GM06990 (cell line): ENCODE measurements around the gene LSMEM2.

Experiments
- DNase-seq: peaks from one replicate; pipeline ENCODE4 v3.0.0-alpha.2; 2011; ENCODE audit not compliant: insufficient read length; ENCODE audit errors: extremely low read depth
- H3K27me3 ChIP-seq: replicated peaks from 2 replicates; pipeline ENCODE4 v1.6.0; 2011; ENCODE audit warnings: low read length; ENCODE audit not compliant: control insufficient read depth, insufficient read depth
- H3K36me3 ChIP-seq: 2 replicates; pipeline ENCODE4 v1.5.1; 2011; ENCODE audit warnings: low read length; ENCODE audit not compliant: control insufficient read depth, insufficient read depth
- H3K4me3 ChIP-seq: replicated peaks from 2 replicates; pipeline ENCODE4 v1.5.1; 2011; ENCODE audit warnings: low read depth, mild to moderate bottlenecking, control low read depth, low read length
- CTCF ChIP-seq: IDR thresholded peaks from 2 replicates; pipeline ENCODE4 v1.5.1; 2011; ENCODE audit warnings: low read length, control low read depth, mild to moderate bottlenecking, inconsistent platforms; ENCODE audit not compliant: insufficient read depth, poor library complexity, severe bottlenecking

Gene LSMEM2

GRCh38 chr3:50256978-50257890 is 21.7 kb upstream of the LSMEM2 start:
- H3K4me3 ChIP-seq: no peak overlapping the region
- no peak for DNase-seq
- H3K27me3 ChIP-seq: no peaks in the 10 kb centered on the region
- peak; percentile 36 for TF ChIP-seq CTCF
- H3K36me3 ChIP-seq: peaks cover 44% of the 10 kb centered on the region

- Histone ChIP-seq H3K27me3 (no peaks in the 10 kb centered on the region), H3K36me3 (peaks cover 39% of the 10 kb centered on the region), H3K4me3 (no peak overlapping the region)
- DNase-seq: no peak
- no peak for TF ChIP-seq CTCF
These were observed 20.7 kb upstream of the LSMEM2 start for GRCh38 chr3:50258029-50258680.

GRCh38 chr3:50258979-50259378 is 19.9 kb upstream of the LSMEM2 start:
- no peak for TF ChIP-seq CTCF
- DNase-seq: no peak
- Histone ChIP-seq H3K27me3 (no peaks in the 10 kb centered on the region), H3K4me3 (no peak overlapping the region), H3K36me3 (peaks cover 38% of the 10 kb centered on the region)

GRCh38 chr3:50259432-50260026 is 19.4 kb upstream of the LSMEM2 start:
- Histone ChIP-seq H3K27me3 (no peaks in the 10 kb centered on the region), H3K36me3 (peaks cover 33% of the 10 kb centered on the region), H3K4me3 (no peak overlapping the region)
- DNase-seq: no peak
- no peak for TF ChIP-seq CTCF

- peak; percentile 69 for TF ChIP-seq CTCF
- H3K27me3 ChIP-seq: no peaks in the 10 kb centered on the region
- H3K36me3 ChIP-seq: peaks cover 27% of the 10 kb centered on the region
- peak; percentile 89 for DNase-seq
- peak overlapping the region; percentile 59 for H3K4me3 ChIP-seq
These were observed 18.6 kb upstream of the LSMEM2 start for GRCh38 chr3:50260027-50260941.
